Measurements from ENCODE around the gene SEC16A.

- no peak for TF ChIP-seq REST (IDR thresholded peaks at IDR 0.05)
- no peak for TF ChIP-seq RAD21 (IDR thresholded peaks at IDR 0.05)
- no peak for TF ChIP-seq MAX (IDR thresholded peaks at IDR 0.05)
- TF ChIP-seq CTCF (IDR thresholded peaks at IDR 0.05; ENCODE audit: low read depth, low read length, missing input control), result no peak
- no peak for TF ChIP-seq SP1 (IDR thresholded peaks at IDR 0.05)
- no peak for TF ChIP-seq RXRA (IDR thresholded peaks at IDR 0.05)
- no peak for TF ChIP-seq TAF1 (conservative IDR thresholded peaks at IDR 0.05)
- TF ChIP-seq EGR1 (IDR thresholded peaks at IDR 0.05; ENCODE audit: low read depth in 2 of 2), result no peak
- TF ChIP-seq ATF3 (IDR thresholded peaks at IDR 0.05), result no peak
- no peak for TF ChIP-seq GABPA (IDR thresholded peaks at IDR 0.05 in 1 of 2, conservative IDR thresholded peaks at IDR 0.05 in 1 of 2)
- TF ChIP-seq JUND (IDR thresholded peaks at IDR 0.05), result no peak
- TF ChIP-seq YY1 (IDR thresholded peaks at IDR 0.05), result no peak
- TF ChIP-seq FOXA1 (IDR thresholded peaks at IDR 0.05), result no peak
- no peak for TF ChIP-seq HNF4G (IDR thresholded peaks at IDR 0.05)
These were observed 59.3 kb downstream of the SEC16A start for GRCh38 chr9:136423432-136424146.

Data from liver (tissue), 3 donors.